GM12878 (cell line): ENCODE data around the gene SERPINB13.
"Not testable (repeated sequence)": the region's sequence is repeated elsewhere in the genome, so short reads cannot be mapped to it uniquely, and the experiment has no call there.

Source experiments
- YY1 ChIP-seq: IDR thresholded peaks from 2 replicates; pipeline ENCODE4 v1.6.1; 2011; ENCODE audit warnings: low read depth, mild to moderate bottlenecking, low read length
- TF ChIP-seq, protein P1 (sequence below), 3 experiments: IDR thresholded peaks in 2 of 3; conservative IDR thresholded peaks in 1 of 3; 2 replicates each; pipeline ENCODE4 v1.5.1; 2011; ENCODE audit warnings: low read depth in 3 of 3, low read length in 3 of 3, mild to moderate bottlenecking in 3 of 3, control low read depth in 2 of 3, moderate library complexity in 2 of 3, inconsistent platforms in 1 of 3, mixed read lengths in 1 of 3; ENCODE audit not compliant: control insufficient read depth in 2 of 3, insufficient read depth in 1 of 3; ENCODE audit errors: extremely low read depth in 1 of 3

DNA sequence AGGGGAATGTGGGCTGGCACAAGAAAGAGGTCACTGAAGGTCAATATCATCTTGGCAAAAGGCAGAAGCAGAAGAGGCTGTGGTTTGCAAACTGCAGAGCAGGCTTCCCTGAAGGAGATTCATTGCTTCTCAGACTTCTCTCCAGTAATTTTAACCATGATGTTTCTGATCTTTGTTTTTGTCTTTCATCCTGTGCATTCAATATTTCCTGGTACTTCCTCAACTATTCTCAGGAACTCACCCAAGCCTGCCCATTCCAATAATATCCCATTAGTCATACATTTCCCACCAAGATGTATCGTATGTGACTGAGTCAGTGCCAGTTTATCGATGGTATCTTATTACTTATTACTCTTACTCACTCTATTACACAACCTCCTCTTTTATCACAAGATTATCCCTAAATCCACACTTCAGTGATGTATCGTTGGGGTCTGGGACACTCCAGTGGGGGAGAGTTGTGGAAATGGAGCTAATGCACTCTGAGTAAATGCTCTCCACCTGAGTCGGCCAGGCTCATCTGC is 54.1 kb downstream of the SERPINB13 start:
- TF ChIP-seq, protein P1, sequence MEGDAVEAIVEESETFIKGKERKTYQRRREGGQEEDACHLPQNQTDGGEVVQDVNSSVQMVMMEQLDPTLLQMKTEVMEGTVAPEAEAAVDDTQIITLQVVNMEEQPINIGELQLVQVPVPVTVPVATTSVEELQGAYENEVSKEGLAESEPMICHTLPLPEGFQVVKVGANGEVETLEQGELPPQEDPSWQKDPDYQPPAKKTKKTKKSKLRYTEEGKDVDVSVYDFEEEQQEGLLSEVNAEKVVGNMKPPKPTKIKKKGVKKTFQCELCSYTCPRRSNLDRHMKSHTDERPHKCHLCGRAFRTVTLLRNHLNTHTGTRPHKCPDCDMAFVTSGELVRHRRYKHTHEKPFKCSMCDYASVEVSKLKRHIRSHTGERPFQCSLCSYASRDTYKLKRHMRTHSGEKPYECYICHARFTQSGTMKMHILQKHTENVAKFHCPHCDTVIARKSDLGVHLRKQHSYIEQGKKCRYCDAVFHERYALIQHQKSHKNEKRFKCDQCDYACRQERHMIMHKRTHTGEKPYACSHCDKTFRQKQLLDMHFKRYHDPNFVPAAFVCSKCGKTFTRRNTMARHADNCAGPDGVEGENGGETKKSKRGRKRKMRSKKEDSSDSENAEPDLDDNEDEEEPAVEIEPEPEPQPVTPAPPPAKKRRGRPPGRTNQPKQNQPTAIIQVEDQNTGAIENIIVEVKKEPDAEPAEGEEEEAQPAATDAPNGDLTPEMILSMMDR (IDR thresholded peaks at IDR 0.05 in 2 of 3, conservative IDR thresholded peaks at IDR 0.05 in 1 of 3; ENCODE audit: control insufficient read depth in 2 of 3, extremely low read depth in 1 of 3, insufficient read depth in 1 of 3, low read depth in 3 of 3, low read length in 3 of 3) = not testable (repeated sequence)
- not testable (repeated sequence) for TF ChIP-seq YY1
